Mucosa of rectum (tissue), 2 donors: ENCODE measurements around the gene CRTAP.
"Not testable (repeated sequence)": the region's sequence is repeated elsewhere in the genome, so short reads cannot be mapped to it uniquely, and the experiment has no call there.

Experiments
- H3K27ac ChIP-seq, 2 donors: one replicate each; pipeline ENCODE4 v1.7.0; 2013; ENCODE audit warnings: inconsistent platforms in 2 of 2, low read depth in 2 of 2, low read length in 2 of 2
- H3K27me3 ChIP-seq, 2 donors: one replicate each; pipeline ENCODE4 v1.7.0; 2013; ENCODE audit warnings: low read length in 2 of 2; ENCODE audit not compliant: control insufficient read depth in 2 of 2, insufficient read depth in 2 of 2
- H3K36me3 ChIP-seq, 2 donors: one replicate each; pipeline ENCODE4 v1.7.0; 2013; ENCODE audit warnings: low read length in 2 of 2; ENCODE audit not compliant: control insufficient read depth in 2 of 2, insufficient read depth in 2 of 2
- H3K4me1 ChIP-seq, 2 donors: one replicate each; pipeline ENCODE4 v1.7.0; 2013; ENCODE audit warnings: low read length in 2 of 2, mild to moderate bottlenecking in 1 of 2; ENCODE audit not compliant: control insufficient read depth in 2 of 2, insufficient read depth in 2 of 2
- H3K4me3 ChIP-seq, 2 donors: one replicate each; pipeline ENCODE4 v1.7.0; 2013; ENCODE audit warnings: low read length in 2 of 2
- H3K9ac ChIP-seq, 2 donors: one replicate each; pipeline ENCODE4 v1.7.0; 2013; ENCODE audit warnings: low read length in 2 of 2, low read depth in 1 of 2, mild to moderate bottlenecking in 1 of 2
- H3K9me3 ChIP-seq, 2 donors: one replicate each; pipeline ENCODE4 v1.7.0; 2013; ENCODE audit warnings: low read length in 2 of 2; ENCODE audit not compliant: control insufficient read depth in 2 of 2
- donor health status: healthy.
- donor health status: Normal muscosa, but diverticular disease.

The CRTAP gene

DNA sequence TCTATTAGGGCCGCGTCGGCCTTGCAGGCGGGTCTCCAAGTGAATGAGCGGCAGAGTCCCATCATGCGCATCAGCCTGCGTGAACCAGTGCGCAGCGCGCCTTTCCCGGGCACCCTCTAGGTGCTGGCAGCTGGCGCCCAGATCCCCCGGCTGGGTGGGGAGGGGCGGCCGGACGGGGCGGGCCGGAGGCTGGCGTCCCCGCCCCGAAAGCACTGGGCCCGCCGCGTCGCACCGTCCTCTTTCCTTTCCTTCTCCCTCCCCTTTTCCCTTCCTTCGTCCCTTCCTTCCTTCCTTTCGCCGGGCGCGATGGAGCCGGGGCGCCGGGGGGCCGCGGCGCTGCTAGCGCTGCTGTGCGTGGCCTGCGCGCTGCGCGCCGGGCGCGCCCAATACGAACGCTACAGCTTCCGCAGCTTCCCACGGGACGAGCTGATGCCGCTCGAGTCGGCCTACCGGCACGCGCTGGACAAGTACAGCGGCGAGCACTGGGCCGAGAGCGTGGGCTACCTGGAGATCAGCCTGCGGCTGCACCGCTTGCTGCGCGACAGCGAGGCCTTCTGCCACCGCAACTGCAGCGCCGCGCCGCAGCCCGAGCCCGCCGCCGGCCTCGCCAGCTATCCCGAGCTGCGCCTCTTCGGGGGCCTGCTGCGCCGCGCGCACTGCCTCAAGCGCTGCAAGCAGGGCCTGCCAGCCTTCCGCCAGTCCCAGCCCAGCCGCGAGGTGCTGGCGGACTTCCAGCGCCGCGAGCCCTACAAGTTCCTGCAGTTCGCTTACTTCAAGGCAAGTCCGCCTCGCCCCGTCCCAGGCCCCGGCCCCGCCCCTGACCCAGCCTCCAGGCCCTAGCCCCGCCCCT lies at the start of gene CRTAP:
TSS of gene CRTAP (plus strand) at position 243 of the 850 bp plus-strand sequence. CDS start at position 307, 64 bp downstream.
- H3K27me3 ChIP-seq, result no peaks in the 10 kb centered on the region
- H3K27ac ChIP-seq, result peak within 1 kb of the TSS; percentile 97
- H3K9ac ChIP-seq, result peak within 1 kb of the TSS; percentile 90 to 93

GRCh38 chr3:33064929-33065328 lies 48.9 kb upstream of the CRTAP start:
- no peak overlapping the region for H3K9ac ChIP-seq
- peaks cover 18 to 46% of the 10 kb centered on the region in 2 donors for H3K36me3 ChIP-seq
- H3K4me3 ChIP-seq, result no peak overlapping the region
- no peaks in the 10 kb centered on the region for H3K9me3 ChIP-seq
- no peaks in the 10 kb centered on the region for H3K27me3 ChIP-seq
- no peaks in the 10 kb centered on the region for H3K4me1 ChIP-seq
- H3K27ac ChIP-seq, result no peak overlapping the region

More for the DNA sequence above, at the start of gene CRTAP:
- Histone ChIP-seq H3K9me3 (no peaks in the 10 kb centered on the region), H3K4me3 (peak within 1 kb of the TSS; percentile 76 to 87), H3K4me1 (peaks cover 4 to 5% of the 10 kb centered on the region in 2 donors), H3K36me3 (no peaks in the 10 kb centered on the region)

DNA sequence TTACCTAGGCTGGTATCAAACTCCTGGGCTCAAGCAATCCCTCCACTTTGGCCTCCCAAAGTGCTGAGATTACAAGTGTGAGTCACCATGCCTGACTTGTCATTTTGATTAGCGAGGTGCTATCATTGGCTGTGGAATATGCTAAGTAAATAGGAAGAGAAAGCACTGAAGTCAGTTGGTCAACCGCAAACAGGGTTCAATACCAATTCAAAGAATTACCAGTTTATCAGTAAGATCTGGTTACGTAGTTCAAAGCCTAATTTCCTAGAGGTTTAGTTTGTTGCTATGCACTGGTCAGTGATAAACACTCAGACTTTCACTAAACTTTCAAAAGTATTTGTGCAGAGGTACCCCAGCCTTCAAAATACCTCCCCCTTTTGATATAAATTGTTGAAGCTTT lies 46.3 kb upstream of the CRTAP start:
- peaks cover 12 to 45% of the 10 kb centered on the region in 2 donors for H3K36me3 ChIP-seq
- no peaks in the 10 kb centered on the region for H3K9me3 ChIP-seq

DNA sequence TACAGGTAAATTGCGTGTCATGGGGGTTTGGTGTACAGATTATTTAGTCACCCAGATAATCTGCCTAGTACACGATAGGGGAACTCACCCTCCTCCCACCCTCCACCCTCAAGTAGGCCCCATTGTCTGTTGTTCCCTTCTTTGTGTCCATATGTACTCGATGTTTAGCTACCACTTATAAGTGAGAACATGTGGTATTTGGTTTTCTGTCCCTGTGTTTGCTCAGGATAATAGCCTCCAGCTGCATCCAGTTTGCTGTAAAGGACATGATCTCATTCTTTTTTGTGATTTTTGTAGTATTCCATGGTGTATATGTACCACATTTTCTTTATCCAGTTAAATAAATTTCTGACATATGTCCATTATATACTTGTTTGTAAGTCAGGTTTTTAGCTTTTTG lies 44.0 kb upstream of the CRTAP start:
- H3K9me3 ChIP-seq, H3K27me3 ChIP-seq, H3K4me1 ChIP-seq, H3K27ac ChIP-seq, H3K9ac ChIP-seq, H3K4me3 ChIP-seq: not testable (repeated sequence)
- peaks cover 7 to 32% of the 10 kb centered on the region in 2 donors for H3K36me3 ChIP-seq

More for the DNA sequence above, 46.3 kb upstream of the CRTAP start:
- Histone ChIP-seq H3K27ac (no peak overlapping the region), H3K4me3 (no peak overlapping the region), H3K9ac (no peak overlapping the region), H3K27me3 (no peaks in the 10 kb centered on the region), H3K4me1 (peaks cover 0 to 3% of the 10 kb centered on the region in 2 donors)

GRCh38 chr3:33071181-33071580 lies 42.6 kb upstream of the CRTAP start:
- H3K36me3 ChIP-seq, result peaks cover 0 to 29% of the 10 kb centered on the region in 2 donors
- no peak overlapping the region for H3K9ac ChIP-seq
- H3K4me3 ChIP-seq, result no peak overlapping the region
- H3K9me3 ChIP-seq, result no peaks in the 10 kb centered on the region
- peaks cover 0 to 3% of the 10 kb centered on the region in 2 donors for H3K4me1 ChIP-seq
- no peak overlapping the region for H3K27ac ChIP-seq
- no peaks in the 10 kb centered on the region for H3K27me3 ChIP-seq

DNA sequence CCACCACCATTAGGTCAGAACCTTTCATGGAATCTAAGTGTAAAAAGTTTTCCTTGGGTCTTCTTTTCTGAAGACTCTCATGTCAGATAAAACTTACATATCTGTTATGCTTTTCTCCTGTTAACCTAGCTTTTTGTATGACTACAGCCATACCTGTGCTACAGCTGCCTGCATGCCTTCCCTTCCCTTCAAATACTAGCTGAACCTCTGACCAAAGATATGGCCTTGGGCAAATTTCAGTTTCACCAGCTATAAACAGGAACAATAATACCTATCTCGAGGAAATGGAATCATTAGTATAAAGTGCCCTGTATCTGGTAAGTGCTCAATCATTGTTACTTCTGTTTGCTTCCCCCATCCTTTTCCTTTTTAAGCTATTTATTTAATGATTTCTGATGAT lies 41.9 kb upstream of the CRTAP start:
- Histone ChIP-seq H3K27ac (no peak overlapping the region), H3K36me3 (peaks cover 0 to 31% of the 10 kb centered on the region in 2 donors), H3K4me1 (peaks cover 0 to 3% of the 10 kb centered on the region in 2 donors), H3K9me3 (no peaks in the 10 kb centered on the region), H3K9ac (no peak overlapping the region), H3K4me3 (no peak overlapping the region), H3K27me3 (no peaks in the 10 kb centered on the region)

- Histone ChIP-seq H3K27ac (no peak overlapping the region), H3K27me3 (no peaks in the 10 kb centered on the region), H3K4me1 (peaks cover 0 to 3% of the 10 kb centered on the region in 2 donors), H3K4me3 (no peak overlapping the region), H3K36me3 (peaks cover 0 to 20% of the 10 kb centered on the region in 2 donors), H3K9me3 (no peaks in the 10 kb centered on the region), H3K9ac (no peak overlapping the region)
These were observed 39.4 kb upstream of the CRTAP start for GRCh38 chr3:33074217-33075067.

- Histone ChIP-seq H3K4me1 (no peaks in the 10 kb centered on the region), H3K27ac (no peak overlapping the region)
These were observed 37.8 kb upstream of the CRTAP start for GRCh38 chr3:33075995-33076394.

GRCh38 chr3:33076952-33077351 lies 36.9 kb upstream of the CRTAP start:
- Histone ChIP-seq H3K4me1 (no peaks in the 10 kb centered on the region), H3K9ac (no peak overlapping the region), H3K36me3 (peaks cover 0 to 15% of the 10 kb centered on the region in 2 donors), H3K27ac (no peak overlapping the region), H3K4me3 (no peak overlapping the region), H3K9me3 (no peaks in the 10 kb centered on the region), H3K27me3 (no peaks in the 10 kb centered on the region)

More at GRCh38 chr3:33075995-33076394, 37.8 kb upstream of the CRTAP start:
- Histone ChIP-seq H3K9me3 (no peaks in the 10 kb centered on the region), H3K36me3 (peaks cover 0 to 19% of the 10 kb centered on the region in 2 donors), H3K4me3 (no peak overlapping the region), H3K9ac (no peak overlapping the region), H3K27me3 (no peaks in the 10 kb centered on the region)

- Histone ChIP-seq H3K27me3 (no peaks in the 10 kb centered on the region), H3K36me3 (peaks cover 0 to 11% of the 10 kb centered on the region in 2 donors), H3K9ac (no peak overlapping the region), H3K4me1 (no peaks in the 10 kb centered on the region), H3K4me3 (no peak overlapping the region), H3K9me3 (no peaks in the 10 kb centered on the region), H3K27ac (no peak overlapping the region)
These were observed 35.8 kb upstream of the CRTAP start for GRCh38 chr3:33077976-33078375.
